ENCODE data around the gene S100A8.
"Not testable (repeated sequence)": the region's sequence is repeated elsewhere in the genome, so short reads cannot be mapped to it uniquely, and the experiment has no call there.

GRCh38 chr1:153405825-153406599, 15.1 kb upstream of the S100A8 start:
- not testable (repeated sequence) for TF ChIP-seq CTCF, POLR2AphosphoS5 (IDR thresholded peaks at IDR 0.05)
